Jurkat, Clone E6-1 (cell line): ENCODE data around the gene CYGB.

Experiments used
- DNase-seq: peaks from one replicate; pipeline ENCODE4 v3.0.0-alpha.2; 2011; ENCODE audit warnings: low read depth, low spot score
- H3K4me3 ChIP-seq: 2 replicates; pipeline ENCODE4 v1.5.1; 2011; ENCODE audit warnings: mild to moderate bottlenecking, low read length, control low read depth, moderate library complexity

Gene CYGB

GRCh38 chr17:76493505-76494167 lies 43.9 kb downstream of the CYGB start:
- H3K4me3 ChIP-seq, result peak overlapping the region; percentile 20; the same call in 1 of the 2 replicates
- no peak for DNase-seq

DNA sequence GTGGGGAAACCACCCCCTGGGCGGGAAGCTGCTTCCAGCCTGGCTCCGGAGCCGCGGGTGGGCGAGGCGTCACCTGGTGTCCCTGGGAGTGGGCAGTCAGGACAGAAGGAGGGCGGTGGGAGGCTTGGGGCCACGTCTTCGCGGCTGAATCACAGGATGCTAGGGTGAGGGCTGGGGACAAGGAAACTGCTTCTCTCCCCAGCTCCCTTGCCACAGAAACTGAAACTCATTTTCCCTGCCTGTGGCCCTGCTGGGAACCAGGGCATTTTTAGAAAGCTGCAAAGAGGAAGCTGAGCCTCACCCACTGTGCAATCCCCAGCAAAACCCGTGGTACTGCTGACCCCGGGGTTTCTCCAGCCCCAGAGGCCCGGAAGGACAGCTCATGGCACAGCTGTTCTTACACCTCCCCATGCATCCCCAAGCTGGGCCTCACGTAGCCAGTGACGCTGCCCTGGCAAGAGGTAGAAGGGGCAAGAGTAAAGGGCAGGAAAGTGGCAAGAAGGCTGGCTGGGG lies 44.5 kb downstream of the CYGB start:
- peak overlapping the region; percentile 20 for H3K4me3 ChIP-seq
- no peak for DNase-seq

DNA sequence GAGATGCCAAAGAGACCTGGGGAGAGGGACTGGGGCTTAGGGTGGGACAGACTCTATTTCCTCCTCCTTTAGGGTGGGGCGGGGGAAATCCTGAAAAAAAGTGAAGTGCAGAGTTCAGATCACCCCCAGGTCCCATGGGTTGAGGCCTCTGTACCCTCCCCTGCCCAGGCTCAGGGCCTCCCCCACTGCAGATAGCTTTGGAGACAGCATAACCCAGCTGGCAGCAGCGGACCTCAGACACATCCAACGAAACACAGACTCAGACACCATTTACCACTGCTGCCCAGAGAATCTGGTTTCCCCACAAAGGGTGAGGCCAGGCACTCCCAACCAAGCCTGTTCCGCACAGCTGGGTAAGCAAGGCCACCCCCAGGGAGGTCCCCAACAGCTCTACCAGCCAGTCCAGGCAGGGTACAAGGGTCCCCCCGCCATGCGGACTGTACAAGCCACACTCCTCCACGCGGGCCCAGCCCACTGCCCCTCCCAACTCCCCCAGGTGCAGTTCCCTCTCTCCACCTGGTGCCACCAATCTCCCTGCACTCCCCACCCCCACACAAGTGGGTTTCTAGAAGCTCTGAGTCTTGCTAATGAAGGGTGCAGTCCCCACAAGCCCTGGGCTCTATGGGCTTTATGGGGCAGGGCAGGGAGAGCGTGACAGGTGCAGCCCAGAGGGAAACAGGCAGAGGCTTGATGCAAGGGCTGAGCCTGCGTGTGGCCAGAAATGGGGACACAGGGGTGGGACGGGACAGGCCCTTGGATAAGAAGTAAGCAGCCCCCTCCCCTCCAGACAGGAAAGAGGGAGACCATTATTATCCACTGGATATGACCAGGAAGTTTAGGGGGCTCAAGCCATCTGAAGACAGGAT lies 45.2 kb downstream of the CYGB start:
- H3K4me3 ChIP-seq, result no peak overlapping the region; the same call in 1 of the 2 replicates
- DNase-seq, result no peak

GRCh38 chr17:76491271-76492122 lies 46.0 kb downstream of the CYGB start:
- no peak overlapping the region for H3K4me3 ChIP-seq
- no peak for DNase-seq

DNA sequence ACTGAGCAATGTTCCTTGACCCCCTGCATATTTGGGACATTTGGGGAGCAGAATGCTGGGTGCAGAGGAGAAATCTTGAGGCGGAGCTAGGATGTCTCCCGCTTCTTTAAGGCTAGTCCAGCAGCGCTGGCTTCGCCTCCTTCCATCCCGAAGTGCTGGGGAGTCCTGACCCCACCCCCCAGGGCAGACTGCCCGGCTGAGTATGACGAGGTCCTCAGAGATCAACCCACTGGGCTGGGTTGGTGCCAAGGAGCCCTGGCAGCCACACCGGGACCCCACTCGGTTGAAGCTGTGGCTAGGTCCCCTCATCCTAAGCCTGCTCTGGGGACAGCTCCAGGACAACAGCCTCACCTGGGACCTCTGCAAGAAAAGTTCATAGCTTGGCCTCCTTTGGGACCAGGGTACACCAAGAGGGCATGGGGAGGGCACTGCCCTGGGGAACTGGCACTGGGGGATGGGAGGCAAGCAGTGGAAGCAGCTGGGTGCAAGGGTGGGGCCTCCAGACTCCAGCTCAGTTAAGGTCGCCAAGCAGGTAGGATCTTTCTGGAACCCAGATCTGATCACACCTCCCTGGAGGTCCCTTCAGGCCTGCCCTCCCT lies 47.3 kb downstream of the CYGB start:
- no peak for DNase-seq
- no peak overlapping the region for H3K4me3 ChIP-seq

- DNase-seq, result no peak
- H3K4me3 ChIP-seq, result no peak overlapping the region
These were observed 49.9 kb downstream of the CYGB start for GRCh38 chr17:76487451-76488192.

DNA sequence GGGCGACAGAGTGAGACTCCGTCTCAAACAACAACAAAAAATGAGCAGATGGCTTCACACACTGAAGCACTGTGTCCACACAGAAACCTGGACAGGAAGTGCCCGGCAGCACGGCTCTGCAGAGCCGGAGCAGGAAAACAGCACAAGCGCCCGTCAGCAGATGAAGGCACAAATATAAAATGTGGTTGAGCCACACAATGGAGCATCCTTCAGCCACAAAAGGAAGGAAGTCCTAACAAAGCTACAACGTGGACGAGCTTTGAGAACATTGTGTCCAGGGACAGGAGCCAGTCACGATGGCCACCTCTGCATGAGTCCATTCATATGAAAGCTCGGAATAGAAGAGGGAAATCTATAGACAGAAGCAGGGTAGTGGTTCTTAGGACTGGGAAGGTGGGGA lies 51.9 kb downstream of the CYGB start:
- H3K4me3 ChIP-seq, result no peak overlapping the region
- DNase-seq, result no peak

GRCh38 chr17:76484228-76484725 lies 53.2 kb downstream of the CYGB start:
- H3K4me3 ChIP-seq, result no peak overlapping the region
- no peak for DNase-seq

- no peak overlapping the region for H3K4me3 ChIP-seq
- DNase-seq, result no peak
These were observed 56.3 kb downstream of the CYGB start for GRCh38 chr17:76481071-76481655.

DNA sequence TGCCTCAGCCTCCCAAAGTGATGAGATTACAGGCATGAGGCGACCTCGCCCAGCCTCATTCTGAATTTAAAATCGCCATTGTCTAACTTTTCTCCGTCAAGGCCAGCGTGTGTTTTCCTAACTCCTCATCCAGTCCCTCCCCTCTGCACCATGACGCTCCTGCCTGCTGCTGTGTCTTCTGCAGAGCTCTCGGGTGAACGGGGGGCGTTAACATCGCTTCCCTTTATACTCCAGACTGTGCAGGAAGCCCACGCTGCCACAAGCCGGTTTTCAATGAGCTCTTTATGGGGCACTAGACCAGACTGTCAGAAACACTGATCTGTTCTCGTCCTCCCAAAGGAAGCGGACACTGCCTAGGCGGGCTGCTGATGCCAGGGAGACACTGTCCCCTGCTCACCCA lies 56.9 kb downstream of the CYGB start:
- H3K4me3 ChIP-seq, result no peak overlapping the region

GRCh38 chr17:76479515-76480060 lies 57.9 kb downstream of the CYGB start:
- DNase-seq, result no peak
- no peak overlapping the region for H3K4me3 ChIP-seq

More for the DNA sequence above, 56.9 kb downstream of the CYGB start:
- DNase-seq, result no peak

- DNase-seq, result no peak
- no peak overlapping the region for H3K4me3 ChIP-seq
These were observed 58.6 kb downstream of the CYGB start for GRCh38 chr17:76478730-76479514.

DNA sequence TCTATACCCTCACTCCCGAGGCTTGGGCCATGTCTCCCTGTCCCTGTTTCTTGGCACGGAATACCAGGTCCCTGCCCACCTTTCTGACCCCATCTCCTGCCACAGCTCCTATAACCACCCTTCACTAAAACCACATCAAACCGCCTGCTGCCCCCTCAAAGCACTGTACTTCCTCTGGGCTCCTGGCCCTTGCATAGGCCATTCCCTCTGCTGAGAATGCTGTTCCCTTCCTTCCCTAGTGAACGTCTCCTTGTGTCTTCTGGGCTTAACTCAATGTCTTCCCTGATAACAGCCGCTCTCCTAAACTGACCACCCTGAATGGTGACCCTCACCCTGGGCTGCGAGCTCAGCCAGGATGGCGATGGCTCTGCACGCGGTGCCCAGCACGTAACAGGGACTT lies 59.4 kb downstream of the CYGB start:
- no peak overlapping the region for H3K4me3 ChIP-seq
- DNase-seq, result no peak

- DNase-seq, result no peak
These were observed 59.9 kb downstream of the CYGB start for GRCh38 chr17:76477576-76477975.

More at GRCh38 chr17:76477576-76477975, 59.9 kb downstream of the CYGB start:
- H3K4me3 ChIP-seq, result no peak overlapping the region
